ENCODE results near the gene FSIP1. TPM values are rescaled to one million over a fixed set of nuclear protein-coding genes. Genes with fewer than 3 reads are reported as not detected.

Gene FSIP1
- total RNA-seq, 4 donors from 2014 or later, result 0.94 to 3.2 (median 2.0) TPM

GRCh38 chr15:39551476-39551875 is 231.2 kb downstream of the FSIP1 start:
- no peaks in the 10 kb centered on the region for H3K27me3 ChIP-seq
- H3K9me3 ChIP-seq, result no peaks in the 10 kb centered on the region
- peaks cover 0 to 41% (median 11%) of the 10 kb centered on the region in 3 donors for H3K4me1 ChIP-seq
- TF ChIP-seq POLR2A (IDR thresholded peaks at IDR 0.05) (no peak), CTCF (IDR thresholded peaks at IDR 0.05) (no peak), POLR2AphosphoS5 (IDR thresholded peaks at IDR 0.05) (no peak), EP300 (IDR thresholded peaks at IDR 0.05) (no peak)
- 94 to 100% methylated on average over 2 of the region's 2 CpGs for WGBS, 2 donors (ENCODE audit: low coverage in 1 of 2)
- no peak for ATAC-seq
- no peak overlapping the region for H3K27ac ChIP-seq
- H3K36me3 ChIP-seq, result no peaks in the 10 kb centered on the region
- no peak overlapping the region for H3K4me3 ChIP-seq

Other genes starting within 250 kb of the FSIP1 start
- gene THBS1, start 201.8 kb downstream of the FSIP1 start, total RNA-seq, result 1,000 to 10,000 TPM in 1 of 4 donors, 100 to 1,000 TPM in 3; 183 to 1,645 (median 277) TPM
- 10 to 100 TPM in 1 of 4 donors, 1 to 10 TPM in 3; 1.6 to 11.8 (median 4.6) TPM for gene GPR176, start 137.4 kb upstream of the FSIP1 start, total RNA-seq
- gene EIF2AK4, start 151.3 kb upstream of the FSIP1 start, total RNA-seq, result 10 to 100 TPM; 26.1 to 48.8 (median 39.1) TPM

Measured in gastroesophageal sphincter (tissue), 4 donors.